Activated CD4-positive, alpha-beta T cell treated with anti-CD3 and anti-CD28 coated beads for 24 hours (primary cell): ENCODE data around the gene AMT.
A peak's percentile ranks its signal among the peaks of the same experiment; 100 is the strongest.

Experiments
- DNase-seq, 2 donors: peaks; one replicate each; pipeline ENCODE4 v3.0.0-alpha.2; 2020; ENCODE audit warnings: low read depth in 2 of 2

The AMT gene

GRCh38 chr3:49422379-49423248 is at the start of gene AMT:
AMT (minus strand) TSS chr3:49422473; CDS start chr3:49422450, 23 bp downstream.
- no peak for DNase-seq

GRCh38 chr3:49470714-49471420 is 48.6 kb upstream of the AMT start:
- DNase-seq, result no peak

- peak; percentile 94 to 96 for DNase-seq
Measured at GRCh38 chr3:49469936-49470713, 47.9 kb upstream of the AMT start, which contains the start of gene DAG1. DAG1 (plus strand) TSS chr3:49470267; CDS start chr3:49510535, 40,268 bp downstream.

GRCh38 chr3:49469037-49469935 is 47.0 kb upstream of the AMT start:
- no peak for DNase-seq

GRCh38 chr3:49466085-49466484 is 43.8 kb upstream of the AMT start:
- no peak for DNase-seq

GRCh38 chr3:49465270-49466034 is 43.2 kb upstream of the AMT start:
- DNase-seq, result no peak

GRCh38 chr3:49462222-49462621 is 39.9 kb upstream of the AMT start:
- no peak for DNase-seq

GRCh38 chr3:49461443-49462171 is 39.3 kb upstream of the AMT start:
- no peak for DNase-seq

GRCh38 chr3:49460956-49461355 is 38.7 kb upstream of the AMT start:
- DNase-seq, result no peak

- no peak for DNase-seq
Measured at GRCh38 chr3:49460188-49460890, 38.1 kb upstream of the AMT start.

- DNase-seq, result no peak
Measured at GRCh38 chr3:49456466-49456865, 34.2 kb upstream of the AMT start.

- DNase-seq, result no peak
Measured at GRCh38 chr3:49454898-49455681, 32.8 kb upstream of the AMT start.

GRCh38 chr3:49454458-49454857 is 32.2 kb upstream of the AMT start:
- DNase-seq, result no peak

- no peak for DNase-seq
Measured at GRCh38 chr3:49453621-49454020, 31.3 kb upstream of the AMT start.

- DNase-seq, result no peak
Measured at GRCh38 chr3:49445391-49445790, 23.1 kb upstream of the AMT start.

GRCh38 chr3:49434731-49435130 is 12.5 kb upstream of the AMT start:
- DNase-seq, result no peak

- DNase-seq, result no peak
Measured at GRCh38 chr3:49428752-49429080, 6.4 kb upstream of the AMT start.

GRCh38 chr3:49427586-49427985 is 5.3 kb upstream of the AMT start:
- no peak for DNase-seq
